Measurements from ENCODE around the gene SOCS3. TPM values are rescaled to one million over a fixed set of nuclear protein-coding genes. Genes with fewer than 3 reads are reported as not detected.

SOCS3 gene
- total and polyA plus RNA-seq, 2 experiments from 2014 or later = 13.2 to 32.9 TPM

- Histone ChIP-seq H3K4me3 (peak overlapping the region; percentile 61), H3K27me3 (ENCODE audit: insufficient read depth) (peaks cover 22% of the 10 kb centered on the region), H3F3A (replicated peaks; ENCODE audit: low read depth) (0 out of 2 replicates have a peak, but pooled peaks cover 13% of the 10 kb centered on the region), H3K27ac (ENCODE audit: low read depth) (no peak overlapping the region), H4K20me1 (replicated peaks; ENCODE audit: insufficient read depth) (no peaks in the 10 kb centered on the region), H3K4me2 (peak overlapping the region; percentile 85), H3K79me2 (replicated peaks; ENCODE audit: insufficient read depth) (no peaks in the 10 kb centered on the region), H3K36me3 (ENCODE audit: insufficient read depth) (no peaks in the 10 kb centered on the region), H3K4me1 (ENCODE audit: insufficient read depth) (peaks cover 18% of the 10 kb centered on the region), H2AFZ (peak overlapping the region; percentile 80), H3K9me2 (ENCODE audit: insufficient read depth) (no peaks in the 10 kb centered on the region)
- TF ChIP-seq POLR2AphosphoS5 (IDR thresholded peaks at IDR 0.05; ENCODE audit: low read depth) = no peak
- TF ChIP-seq CTCF (conservative IDR thresholded peaks at IDR 0.05; ENCODE audit: low read depth in 2 of 2) = no peak
- no peak for TF ChIP-seq NANOG (IDR thresholded peaks at IDR 0.05; ENCODE audit: borderline replicate concordance)
- TF ChIP-seq CREB1 (CRISPR knock-in tag; IDR thresholded peaks at IDR 0.05; ENCODE audit: low read depth) = no peak
- no peak for TF ChIP-seq ZNF114 (CRISPR knock-in tag; IDR thresholded peaks at IDR 0.05)
- TF ChIP-seq ETS1 (IDR thresholded peaks at IDR 0.05) = no peak
- TF ChIP-seq ZNF331 (CRISPR knock-in tag; IDR thresholded peaks at IDR 0.05; ENCODE audit: low read depth) = no peak
- no peak for TF ChIP-seq EZH2 (IDR thresholded peaks at IDR 0.05; ENCODE audit: low read depth, unreplicated experiment)
- TF ChIP-seq EZH2phosphoT487 (IDR thresholded peaks at IDR 0.05; ENCODE audit: unreplicated experiment) = no peak
- no peak for TF ChIP-seq JUNB (IDR thresholded peaks at IDR 0.05; ENCODE audit: unreplicated experiment)
- no peak for TF ChIP-seq ZNF462 (CRISPR knock-in tag; IDR thresholded peaks at IDR 0.05)
- no peak for TF ChIP-seq REST (IDR thresholded peaks at IDR 0.05; ENCODE audit: unreplicated experiment)
- no peak for TF ChIP-seq STAT1 (IDR thresholded peaks at IDR 0.05; ENCODE audit: unreplicated experiment)
- no peaks in the 10 kb centered on the region for H3K9me3 Mint-ChIP-seq
- H3K4me1 Mint-ChIP-seq = peaks cover 28% of the 10 kb centered on the region
- H3K4me3 Mint-ChIP-seq = peak overlapping the region; percentile 49; the same call in 2 of the 3 replicates
- H3K36me3 Mint-ChIP-seq (ENCODE audit: low read depth) = no peaks in the 10 kb centered on the region
- ATAC-seq (peak; percentile 41), DNase-seq (ENCODE audit: low spot score) (peak; percentile 53)
- H3K27me3 Mint-ChIP-seq (ENCODE audit: insufficient read depth, low read depth, poor library complexity) = peaks cover 27% of the 10 kb centered on the region
- no peak overlapping the region for H3K27ac Mint-ChIP-seq
Observed at GRCh38 chr17:78342449-78343186, 17.3 kb downstream of the SOCS3 start.
